Cardiac fibroblast (primary cell): ENCODE results near the gene SDR42E2.
"Not testable (repeated sequence)": the region's sequence is repeated elsewhere in the genome, so short reads cannot be mapped to it uniquely, and the experiment has no call there.

ENCODE experiments used
- DNase-seq, 2 donors: peaks; one replicate each; pipeline versions ENCODE4 v3.0.0 to v3.0.0-alpha.2; 2010; ENCODE audit warnings: low read depth in 2 of 2
- H3K4me3 ChIP-seq, 2 donors: replicated peaks in 1 of 2; 1 replicate in 1 of 2; 2 replicates in 1 of 2; pipeline ENCODE4 v1.5.1; 2011; ENCODE audit warnings: low read depth in 2 of 2, low read length in 2 of 2, mild to moderate bottlenecking in 2 of 2, moderate library complexity in 1 of 2
- TF ChIP-seq, protein P1 (sequence below): IDR thresholded peaks from one replicate; pipeline ENCODE4 v1.5.1; 2011; ENCODE audit warnings: low read depth, mild to moderate bottlenecking, low read length, inconsistent platforms

The SDR42E2 gene

DNA sequence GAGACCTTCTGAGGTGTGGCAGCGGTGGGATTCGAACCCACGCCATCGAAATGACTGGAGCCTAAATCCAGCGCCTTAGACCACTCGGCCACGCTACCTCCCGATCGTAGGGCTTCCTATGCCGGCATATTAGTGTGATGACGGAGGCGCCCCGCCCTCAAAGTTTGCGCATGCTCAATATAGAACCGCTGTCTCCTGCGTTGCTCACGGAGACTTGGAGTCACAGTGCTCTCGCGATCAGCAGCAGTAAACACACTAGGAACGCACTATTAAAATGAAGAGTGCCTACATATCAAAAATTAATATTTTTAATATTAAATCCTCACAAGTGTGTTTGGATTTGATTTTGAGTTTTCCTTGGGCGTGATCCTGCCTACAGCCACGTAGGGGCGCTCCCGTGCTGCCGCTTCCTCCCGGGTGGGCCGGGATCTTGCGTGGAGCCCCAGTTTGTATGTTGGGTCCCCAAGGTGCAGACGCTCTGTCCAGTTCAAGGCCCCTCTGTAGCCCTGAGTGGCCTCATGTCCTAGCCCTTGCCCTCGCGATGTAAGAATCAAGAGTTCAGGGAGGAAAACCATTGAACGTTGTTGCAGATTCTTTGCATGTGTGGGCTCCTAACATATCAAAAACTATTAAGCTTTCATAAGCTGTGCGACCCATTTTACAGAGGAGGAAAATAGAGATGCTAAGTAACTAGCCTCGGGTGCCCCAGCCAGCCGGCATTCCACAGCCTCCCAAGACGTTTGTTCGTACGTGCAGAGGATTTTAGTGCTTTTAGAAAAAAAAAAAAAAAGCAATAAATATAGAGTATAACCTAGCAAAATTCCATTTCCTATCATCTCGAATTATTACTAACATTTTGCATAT lies 33.6 kb downstream of the SDR42E2 start:
- TF ChIP-seq, protein P1, sequence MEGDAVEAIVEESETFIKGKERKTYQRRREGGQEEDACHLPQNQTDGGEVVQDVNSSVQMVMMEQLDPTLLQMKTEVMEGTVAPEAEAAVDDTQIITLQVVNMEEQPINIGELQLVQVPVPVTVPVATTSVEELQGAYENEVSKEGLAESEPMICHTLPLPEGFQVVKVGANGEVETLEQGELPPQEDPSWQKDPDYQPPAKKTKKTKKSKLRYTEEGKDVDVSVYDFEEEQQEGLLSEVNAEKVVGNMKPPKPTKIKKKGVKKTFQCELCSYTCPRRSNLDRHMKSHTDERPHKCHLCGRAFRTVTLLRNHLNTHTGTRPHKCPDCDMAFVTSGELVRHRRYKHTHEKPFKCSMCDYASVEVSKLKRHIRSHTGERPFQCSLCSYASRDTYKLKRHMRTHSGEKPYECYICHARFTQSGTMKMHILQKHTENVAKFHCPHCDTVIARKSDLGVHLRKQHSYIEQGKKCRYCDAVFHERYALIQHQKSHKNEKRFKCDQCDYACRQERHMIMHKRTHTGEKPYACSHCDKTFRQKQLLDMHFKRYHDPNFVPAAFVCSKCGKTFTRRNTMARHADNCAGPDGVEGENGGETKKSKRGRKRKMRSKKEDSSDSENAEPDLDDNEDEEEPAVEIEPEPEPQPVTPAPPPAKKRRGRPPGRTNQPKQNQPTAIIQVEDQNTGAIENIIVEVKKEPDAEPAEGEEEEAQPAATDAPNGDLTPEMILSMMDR: peak; percentile 91
- H3K4me3 ChIP-seq: peak overlapping the region; percentile 53 to 58
- peak; percentile 93 for DNase-seq

DNA sequence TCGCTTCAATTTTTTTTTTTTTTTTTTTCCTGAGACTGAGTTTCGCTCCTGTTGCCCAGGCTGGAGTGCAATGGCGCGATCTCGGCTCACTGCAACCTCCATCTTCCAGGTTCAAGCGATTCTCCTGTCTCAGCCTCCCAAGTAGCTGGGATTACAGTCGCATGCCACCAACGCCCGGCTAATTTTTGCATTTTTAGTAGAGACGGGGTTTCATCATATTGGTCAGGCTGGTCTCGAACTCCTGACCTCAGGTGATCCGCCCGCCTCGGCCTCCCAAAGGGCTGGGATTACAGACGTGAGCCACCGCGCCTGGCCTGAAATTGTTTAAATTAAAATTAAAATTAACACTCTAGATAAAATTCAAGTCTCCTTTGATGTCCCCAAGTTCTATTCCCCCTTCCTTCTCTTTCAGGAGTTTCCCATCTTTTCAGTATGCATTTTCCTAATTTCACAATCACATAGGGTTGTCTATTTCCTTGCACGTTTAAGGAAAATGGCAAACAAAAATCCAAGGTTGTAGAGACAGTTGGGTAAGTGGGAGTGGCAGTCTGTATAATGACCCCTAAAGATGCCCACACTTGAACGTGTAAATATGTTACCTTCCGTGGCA lies 34.4 kb downstream of the SDR42E2 start:
- DNase-seq, H3K4me3 ChIP-seq: not testable (repeated sequence)

DNA sequence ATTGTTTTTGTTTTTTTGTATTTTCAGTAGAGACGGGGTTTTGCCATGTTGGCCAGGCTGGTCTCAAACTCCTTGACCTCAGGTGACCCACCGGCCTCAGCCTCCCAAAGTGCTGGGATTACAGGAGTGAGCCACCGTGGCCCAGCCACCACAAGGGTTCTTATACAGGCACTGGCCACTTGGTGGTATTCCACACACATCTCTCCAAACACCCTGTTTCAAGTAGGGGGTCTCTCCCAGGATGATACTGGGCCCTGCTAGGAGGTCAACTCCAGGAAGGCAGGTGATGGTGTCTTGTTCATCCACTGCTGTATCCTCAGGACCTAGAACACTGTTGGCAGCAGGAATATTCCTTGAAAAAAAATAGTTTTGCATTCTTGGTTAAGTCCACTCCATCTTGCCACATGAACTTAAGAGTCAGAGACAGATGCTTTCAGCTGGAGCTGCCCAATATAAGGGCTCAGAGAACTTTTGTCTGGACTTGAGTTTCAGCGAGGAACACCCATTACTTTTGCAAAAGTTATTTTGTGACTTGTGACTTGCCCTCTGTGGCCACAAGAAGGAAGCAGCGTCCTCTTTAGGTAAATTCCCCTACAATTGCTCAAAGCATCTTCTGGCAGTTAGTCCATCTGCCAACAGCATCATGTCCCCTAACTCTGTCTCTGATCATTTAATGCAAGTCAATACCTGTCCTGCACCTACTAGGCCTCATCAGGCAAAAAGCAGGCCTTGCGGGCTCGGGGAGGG lies 36.4 kb downstream of the SDR42E2 start:
- TF ChIP-seq, protein P1: no peak
- DNase-seq: peak in 1 of 2 donors; percentile 47
- H3K4me3 ChIP-seq: no peak overlapping the region

DNA sequence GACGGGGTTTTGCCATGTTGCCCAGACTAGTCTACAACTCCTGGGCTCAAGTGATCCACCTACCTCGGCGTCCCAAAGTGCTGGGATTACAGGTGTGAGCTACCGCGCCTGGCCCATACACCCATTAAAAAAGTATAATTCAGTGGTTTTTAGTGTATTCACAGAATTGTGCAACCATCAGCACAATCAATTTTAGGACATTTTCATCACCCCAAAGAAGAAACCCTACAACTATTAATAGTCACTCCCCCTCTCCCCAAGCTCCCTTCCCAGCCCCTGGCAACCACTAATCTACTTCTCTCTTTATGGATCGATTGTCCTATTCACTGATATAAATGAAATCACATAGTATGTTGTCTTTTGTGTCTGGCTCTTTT lies 39.9 kb downstream of the SDR42E2 start:
- no peak overlapping the region for H3K4me3 ChIP-seq
- no peak for DNase-seq
- TF ChIP-seq, protein P1: no peak

DNA sequence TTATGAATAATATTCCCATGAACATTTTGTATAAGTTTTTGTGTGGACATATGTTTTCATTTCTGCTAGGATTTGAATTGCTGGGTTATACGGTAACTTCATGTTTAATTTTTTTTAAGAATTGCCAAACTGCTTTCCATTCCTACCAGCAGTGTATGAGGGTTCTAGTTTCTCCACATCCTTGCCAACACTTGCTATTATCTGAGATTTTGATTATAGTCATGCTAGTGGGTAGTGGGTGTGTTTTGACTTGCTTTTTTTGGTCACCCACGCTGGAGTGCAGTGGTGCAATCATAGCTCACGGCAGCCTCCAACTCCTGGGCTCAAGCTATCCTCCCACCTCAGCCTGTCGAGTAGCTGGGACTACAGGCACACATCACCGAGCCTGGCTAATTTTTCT lies 40.8 kb downstream of the SDR42E2 start:
- TF ChIP-seq, protein P1: no peak
- DNase-seq: no peak
- no peak overlapping the region for H3K4me3 ChIP-seq

DNA sequence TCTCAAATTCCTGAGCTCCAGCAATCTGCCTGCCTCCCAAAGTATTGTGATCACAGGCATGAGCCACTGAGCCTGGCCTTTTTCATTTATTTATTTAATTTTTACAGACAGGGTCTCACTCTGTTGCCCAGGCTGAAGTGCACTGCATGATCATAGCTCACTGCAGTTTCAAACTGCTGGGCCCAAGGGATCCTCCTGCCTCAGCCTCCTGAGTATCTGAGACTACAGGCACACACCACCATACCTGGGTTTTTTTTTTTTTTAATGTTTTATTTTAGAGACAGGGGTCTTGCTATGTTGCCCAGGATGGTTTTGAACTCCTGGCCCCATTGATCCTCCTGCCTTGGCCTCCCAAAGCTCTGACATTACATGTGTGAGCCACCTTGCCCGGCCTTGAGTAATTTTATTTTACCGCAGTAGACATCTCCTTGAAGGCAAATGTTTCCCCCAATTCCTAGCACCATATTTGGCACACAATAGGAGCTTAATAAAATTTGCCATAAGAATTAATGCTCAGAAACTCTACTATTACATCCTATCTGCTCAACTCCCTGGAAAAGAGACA lies 41.9 kb downstream of the SDR42E2 start:
- no peak overlapping the region for H3K4me3 ChIP-seq
- TF ChIP-seq, protein P1: no peak
- DNase-seq: no peak

DNA sequence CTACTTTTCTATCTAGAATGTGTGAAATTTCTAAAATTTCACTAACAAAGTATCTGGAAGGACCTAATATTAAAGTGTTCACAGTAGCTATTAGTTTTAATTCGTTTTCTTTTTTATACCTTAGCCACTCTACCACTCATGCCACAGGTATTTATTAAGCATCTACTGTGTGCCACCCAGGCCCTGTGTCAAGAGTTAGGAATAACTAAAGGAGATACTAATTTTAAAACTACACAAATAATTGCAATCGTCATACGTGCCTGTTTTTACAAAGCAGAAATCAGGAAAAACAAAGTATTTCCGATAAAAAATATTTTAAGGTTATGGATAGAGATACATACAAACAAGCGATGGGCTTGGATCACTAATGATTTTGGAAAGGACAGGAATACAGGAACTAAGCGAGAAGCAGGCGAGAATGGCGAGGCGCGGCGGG lies 43.3 kb downstream of the SDR42E2 start:
- H3K4me3 ChIP-seq: peak overlapping the region; percentile 22 to 87
- TF ChIP-seq, protein P1: no peak
- DNase-seq: no peak
